22Rv1 (cell line): ENCODE results near the gene WDR75.

Experiments used
- ZFX ChIP-seq: fragments of 450-650 bp; IDR thresholded peaks from 2 replicates; pipeline ENCODE4 v1.6.1; 2017; ENCODE audit warnings: antibody characterized with exemption, borderline replicate concordance
- TF ChIP-seq, protein P1 (sequence below): fragments of 450-650 bp; IDR thresholded peaks from 2 replicates; pipeline ENCODE4 v1.5.1; 2017; ENCODE audit warnings: mild to moderate bottlenecking

- TF ChIP-seq, protein P1, sequence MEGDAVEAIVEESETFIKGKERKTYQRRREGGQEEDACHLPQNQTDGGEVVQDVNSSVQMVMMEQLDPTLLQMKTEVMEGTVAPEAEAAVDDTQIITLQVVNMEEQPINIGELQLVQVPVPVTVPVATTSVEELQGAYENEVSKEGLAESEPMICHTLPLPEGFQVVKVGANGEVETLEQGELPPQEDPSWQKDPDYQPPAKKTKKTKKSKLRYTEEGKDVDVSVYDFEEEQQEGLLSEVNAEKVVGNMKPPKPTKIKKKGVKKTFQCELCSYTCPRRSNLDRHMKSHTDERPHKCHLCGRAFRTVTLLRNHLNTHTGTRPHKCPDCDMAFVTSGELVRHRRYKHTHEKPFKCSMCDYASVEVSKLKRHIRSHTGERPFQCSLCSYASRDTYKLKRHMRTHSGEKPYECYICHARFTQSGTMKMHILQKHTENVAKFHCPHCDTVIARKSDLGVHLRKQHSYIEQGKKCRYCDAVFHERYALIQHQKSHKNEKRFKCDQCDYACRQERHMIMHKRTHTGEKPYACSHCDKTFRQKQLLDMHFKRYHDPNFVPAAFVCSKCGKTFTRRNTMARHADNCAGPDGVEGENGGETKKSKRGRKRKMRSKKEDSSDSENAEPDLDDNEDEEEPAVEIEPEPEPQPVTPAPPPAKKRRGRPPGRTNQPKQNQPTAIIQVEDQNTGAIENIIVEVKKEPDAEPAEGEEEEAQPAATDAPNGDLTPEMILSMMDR: no peak
- no peak for TF ChIP-seq ZFX
Observed at GRCh38 chr2:189519631-189520387, 78.5 kb downstream of the WDR75 start.
